HFF-Myc (cell line): ENCODE data around the gene PRG3.

Source experiments
- DNase-seq: peaks from one replicate; pipeline ENCODE4 v3.0.0-alpha.2; 2011; ENCODE audit warnings: low read depth; ENCODE audit errors: extremely low read depth
- H3K4me3 ChIP-seq: replicated peaks from 2 replicates; pipeline ENCODE4 v1.5.1; 2011; ENCODE audit warnings: low read depth, mild to moderate bottlenecking, control low read depth, low read length
- CTCF ChIP-seq: IDR thresholded peaks from 2 replicates; pipeline ENCODE4 v1.5.1; 2012; ENCODE audit warnings: mild to moderate bottlenecking, low read depth, low read length, control low read depth; ENCODE audit errors: missing control alignments

The PRG3 gene

GRCh38 chr11:57425565-57426438 is 44.9 kb upstream of the PRG3 start:
- H3K4me3 ChIP-seq: peak overlapping the region; percentile 66
- TF ChIP-seq CTCF: no peak
- no peak for DNase-seq

GRCh38 chr11:57424792-57425564 is 44.0 kb upstream of the PRG3 start:
- DNase-seq: peak; percentile 72
- TF ChIP-seq CTCF: no peak
- H3K4me3 ChIP-seq: peak overlapping the region; percentile 66

- H3K4me3 ChIP-seq: peak overlapping the region; percentile 66
- no peak for TF ChIP-seq CTCF
- no peak for DNase-seq
Measured at GRCh38 chr11:57424137-57424791, 43.3 kb upstream of the PRG3 start.

DNA sequence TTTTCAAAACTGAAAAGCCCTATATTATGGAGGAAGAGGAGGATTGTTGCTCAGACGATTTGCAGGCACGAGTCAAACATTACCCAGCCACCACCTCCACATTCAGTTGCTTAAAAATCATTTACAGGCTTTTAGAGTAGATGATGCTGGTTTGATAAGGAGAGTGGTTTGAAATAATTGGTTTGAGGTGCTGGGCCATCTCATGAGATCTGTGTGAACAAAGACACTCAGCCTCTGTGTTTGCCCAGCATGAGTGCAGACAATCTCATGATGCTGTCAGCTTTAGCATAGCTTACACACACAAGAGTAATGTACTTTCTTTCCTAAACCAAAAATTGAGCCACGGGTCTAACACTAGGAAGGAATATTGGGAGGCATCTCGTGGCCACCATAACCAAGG is 41.7 kb upstream of the PRG3 start:
- no peak overlapping the region for H3K4me3 ChIP-seq
- DNase-seq: no peak
- TF ChIP-seq CTCF: no peak

- no peak for TF ChIP-seq CTCF
- H3K4me3 ChIP-seq: no peak overlapping the region
- no peak for DNase-seq
Measured at GRCh38 chr11:57421805-57422204, 40.9 kb upstream of the PRG3 start.

GRCh38 chr11:57421066-57421465 is 40.1 kb upstream of the PRG3 start:
- no peak overlapping the region for H3K4me3 ChIP-seq
- TF ChIP-seq CTCF: no peak
- DNase-seq: no peak
